ENCODE measurements around the gene SDC1.

SDC1 gene

GRCh38 chr2:20178249-20178607 is 46.7 kb downstream of the SDC1 start:
- DNase-seq (ENCODE audit: low read depth) = no peak
- no peaks in the 10 kb centered on the region for H3K36me3 ChIP-seq (ENCODE audit: control insufficient read depth, insufficient read depth, low read length, severe bottlenecking)
- no peaks in the 10 kb centered on the region for H3K27me3 ChIP-seq (replicated peaks; ENCODE audit: control insufficient read depth, insufficient read depth, low read length)
- H3K9me3 ChIP-seq (ENCODE audit: control insufficient read depth, low read length) = no peaks in the 10 kb centered on the region
- H3K4me3 ChIP-seq (ENCODE audit: low read length) = no peak overlapping the region
- no peak overlapping the region for H3K9ac ChIP-seq (ENCODE audit: low read length)
- H3K4me1 ChIP-seq (ENCODE audit: control insufficient read depth, insufficient read depth, low read length) = no peaks in the 10 kb centered on the region

- DNase-seq (ENCODE audit: low read depth) = no peak
- Histone ChIP-seq H3K9me3 (ENCODE audit: control insufficient read depth, low read length) (no peaks in the 10 kb centered on the region), H3K4me1 (ENCODE audit: control insufficient read depth, insufficient read depth, low read length) (no peaks in the 10 kb centered on the region), H3K27me3 (replicated peaks; ENCODE audit: control insufficient read depth, insufficient read depth, low read length) (no peaks in the 10 kb centered on the region), H3K9ac (ENCODE audit: low read length) (no peak overlapping the region), H3K36me3 (ENCODE audit: control insufficient read depth, insufficient read depth, low read length, severe bottlenecking) (no peaks in the 10 kb centered on the region), H3K4me3 (ENCODE audit: low read length) (no peak overlapping the region)
Measured at GRCh38 chr2:20177556-20178248, 47.2 kb downstream of the SDC1 start.

- H3K36me3 ChIP-seq (ENCODE audit: control insufficient read depth, insufficient read depth, low read length, severe bottlenecking) = no peaks in the 10 kb centered on the region
- H3K9ac ChIP-seq (ENCODE audit: low read length) = no peak overlapping the region
- H3K27me3 ChIP-seq (replicated peaks; ENCODE audit: control insufficient read depth, insufficient read depth, low read length) = no peaks in the 10 kb centered on the region
- H3K4me1 ChIP-seq (ENCODE audit: control insufficient read depth, insufficient read depth, low read length) = no peaks in the 10 kb centered on the region
- H3K4me3 ChIP-seq (ENCODE audit: low read length) = no peak overlapping the region
- no peak for DNase-seq (ENCODE audit: low read depth)
- no peaks in the 10 kb centered on the region for H3K9me3 ChIP-seq (ENCODE audit: control insufficient read depth, low read length)
Measured at GRCh38 chr2:20176760-20177159, 48.2 kb downstream of the SDC1 start.

GRCh38 chr2:20175931-20176330 is 49.0 kb downstream of the SDC1 start:
- Histone ChIP-seq H3K27me3 (replicated peaks; ENCODE audit: control insufficient read depth, insufficient read depth, low read length) (no peaks in the 10 kb centered on the region), H3K4me1 (ENCODE audit: control insufficient read depth, insufficient read depth, low read length) (no peaks in the 10 kb centered on the region), H3K36me3 (ENCODE audit: control insufficient read depth, insufficient read depth, low read length, severe bottlenecking) (no peaks in the 10 kb centered on the region)

GRCh38 chr2:20175267-20175666 is 49.7 kb downstream of the SDC1 start:
- DNase-seq (ENCODE audit: low read depth) = no peak
- H3K9me3 ChIP-seq (ENCODE audit: control insufficient read depth, low read length) = no peaks in the 10 kb centered on the region
- H3K4me1 ChIP-seq (ENCODE audit: control insufficient read depth, insufficient read depth, low read length) = no peaks in the 10 kb centered on the region
- no peaks in the 10 kb centered on the region for H3K27me3 ChIP-seq (replicated peaks; ENCODE audit: control insufficient read depth, insufficient read depth, low read length)
- H3K9ac ChIP-seq (ENCODE audit: low read length) = no peak overlapping the region
- no peaks in the 10 kb centered on the region for H3K36me3 ChIP-seq (ENCODE audit: control insufficient read depth, insufficient read depth, low read length, severe bottlenecking)
- no peak overlapping the region for H3K4me3 ChIP-seq (ENCODE audit: low read length)

More at GRCh38 chr2:20175931-20176330, 49.0 kb downstream of the SDC1 start:
- no peak for DNase-seq (ENCODE audit: low read depth)
- Histone ChIP-seq H3K4me3 (ENCODE audit: low read length) (no peak overlapping the region), H3K9ac (ENCODE audit: low read length) (no peak overlapping the region), H3K9me3 (ENCODE audit: control insufficient read depth, low read length) (no peaks in the 10 kb centered on the region)

- Histone ChIP-seq H3K9ac (ENCODE audit: low read length) (no peak overlapping the region), H3K4me3 (ENCODE audit: low read length) (no peak overlapping the region), H3K4me1 (ENCODE audit: control insufficient read depth, insufficient read depth, low read length) (no peaks in the 10 kb centered on the region), H3K27me3 (replicated peaks; ENCODE audit: control insufficient read depth, insufficient read depth, low read length) (no peaks in the 10 kb centered on the region), H3K9me3 (ENCODE audit: control insufficient read depth, low read length) (no peaks in the 10 kb centered on the region), H3K36me3 (ENCODE audit: control insufficient read depth, insufficient read depth, low read length, severe bottlenecking) (no peaks in the 10 kb centered on the region)
- DNase-seq (ENCODE audit: low read depth) = no peak
Measured at GRCh38 chr2:20174410-20174809, 50.5 kb downstream of the SDC1 start.

- DNase-seq (ENCODE audit: low read depth) = no peak
Measured at GRCh38 chr2:20173496-20174402, 51.2 kb downstream of the SDC1 start.

GRCh38 chr2:20173064-20173463 is 51.9 kb downstream of the SDC1 start:
- Histone ChIP-seq H3K4me3 (ENCODE audit: low read length) (no peak overlapping the region), H3K9me3 (ENCODE audit: control insufficient read depth, low read length) (no peaks in the 10 kb centered on the region), H3K36me3 (ENCODE audit: control insufficient read depth, insufficient read depth, low read length, severe bottlenecking) (no peaks in the 10 kb centered on the region), H3K9ac (ENCODE audit: low read length) (no peak overlapping the region), H3K27me3 (replicated peaks; ENCODE audit: control insufficient read depth, insufficient read depth, low read length) (no peaks in the 10 kb centered on the region), H3K4me1 (ENCODE audit: control insufficient read depth, insufficient read depth, low read length) (no peaks in the 10 kb centered on the region)
- no peak for DNase-seq (ENCODE audit: low read depth)

More at GRCh38 chr2:20173496-20174402, 51.2 kb downstream of the SDC1 start:
- no peak overlapping the region for H3K4me3 ChIP-seq (ENCODE audit: low read length)
- no peaks in the 10 kb centered on the region for H3K4me1 ChIP-seq (ENCODE audit: control insufficient read depth, insufficient read depth, low read length)
- no peaks in the 10 kb centered on the region for H3K27me3 ChIP-seq (replicated peaks; ENCODE audit: control insufficient read depth, insufficient read depth, low read length)
- no peaks in the 10 kb centered on the region for H3K36me3 ChIP-seq (ENCODE audit: control insufficient read depth, insufficient read depth, low read length, severe bottlenecking)
- H3K9ac ChIP-seq (ENCODE audit: low read length) = no peak overlapping the region
- H3K9me3 ChIP-seq (ENCODE audit: control insufficient read depth, low read length) = no peaks in the 10 kb centered on the region

- DNase-seq (ENCODE audit: low read depth) = no peak
- H3K4me3 ChIP-seq (ENCODE audit: low read length) = no peak overlapping the region
- H3K4me1 ChIP-seq (ENCODE audit: control insufficient read depth, insufficient read depth, low read length) = peaks cover under 1% of the 10 kb centered on the region
- no peak overlapping the region for H3K9ac ChIP-seq (ENCODE audit: low read length)
- no peaks in the 10 kb centered on the region for H3K9me3 ChIP-seq (ENCODE audit: control insufficient read depth, low read length)
- H3K27me3 ChIP-seq (replicated peaks; ENCODE audit: control insufficient read depth, insufficient read depth, low read length) = no peaks in the 10 kb centered on the region
- no peaks in the 10 kb centered on the region for H3K36me3 ChIP-seq (ENCODE audit: control insufficient read depth, insufficient read depth, low read length, severe bottlenecking)
Measured at GRCh38 chr2:20172273-20173055, 52.5 kb downstream of the SDC1 start.

- H3K36me3 ChIP-seq (ENCODE audit: control insufficient read depth, insufficient read depth, low read length, severe bottlenecking) = no peaks in the 10 kb centered on the region
- H3K9me3 ChIP-seq (ENCODE audit: control insufficient read depth, low read length) = no peaks in the 10 kb centered on the region
- DNase-seq (ENCODE audit: low read depth) = no peak
- no peak overlapping the region for H3K4me3 ChIP-seq (ENCODE audit: low read length)
- no peak overlapping the region for H3K9ac ChIP-seq (ENCODE audit: low read length)
- peaks cover 10% of the 10 kb centered on the region for H3K4me1 ChIP-seq (ENCODE audit: control insufficient read depth, insufficient read depth, low read length)
- no peaks in the 10 kb centered on the region for H3K27me3 ChIP-seq (replicated peaks; ENCODE audit: control insufficient read depth, insufficient read depth, low read length)
Measured at GRCh38 chr2:20171445-20171977, 53.4 kb downstream of the SDC1 start.
